Omental fat pad (tissue), 4 donors: ENCODE measurements around the gene PHRF1. TPM values are rescaled to one million over a fixed set of nuclear protein-coding genes. Genes with fewer than 3 reads are reported as not detected.

ENCODE experiments used
- ATAC-seq: fragments of 150-250 bp; one replicate; pipeline ENCODE4 v1.9.1; 2016; ENCODE audit warnings: mild to moderate bottlenecking, moderate library complexity; ENCODE audit not compliant: low FRiP score
- DNase-seq: peaks from one replicate; pipeline ENCODE4 v3.0.0-alpha.2; 2019; ENCODE audit warnings: low spot score
- CTCF ChIP-seq, 3 donors: fragments of 450-650 bp; IDR thresholded peaks; one replicate each; pipeline ENCODE4 v1.5.1; 2016 to 2017; ENCODE audit warnings: antibody characterized with exemption in 3 of 3, mild to moderate bottlenecking in 3 of 3, moderate library complexity in 2 of 3
- total RNA-seq, 4 donors: library from RNA; depleted of rRNA; stranded (reverse); fragments of >200 nt; gene quantifications; one replicate each; pipeline ENCODE4 v1.1.0, GENCODE V29; 2016

PHRF1 gene
- total RNA-seq, 4 donors from 2014 or later = 14.7 to 34.9 (median 22.4) TPM

GRCh38 chr11:578276-579035, 2.2 kb downstream of the PHRF1 start:
- TF ChIP-seq CTCF (IDR thresholded peaks at IDR 0.05) = no peak
- ATAC-seq = no peak
- DNase-seq = no peak

GRCh38 chr11:579830-580601, 3.7 kb downstream of the PHRF1 start:
- ATAC-seq = no peak
- no peak for DNase-seq
- TF ChIP-seq CTCF (IDR thresholded peaks at IDR 0.05) = no peak

GRCh38 chr11:581342-581741, 5.1 kb downstream of the PHRF1 start:
- TF ChIP-seq CTCF (IDR thresholded peaks at IDR 0.05) = no peak
- no peak for ATAC-seq

GRCh38 chr11:581752-582151, 5.5 kb downstream of the PHRF1 start:
- ATAC-seq (no peak), DNase-seq (no peak)
- TF ChIP-seq CTCF (IDR thresholded peaks at IDR 0.05) = no peak

More at GRCh38 chr11:581342-581741, 5.1 kb downstream of the PHRF1 start:
- DNase-seq = no peak

- no peak for TF ChIP-seq CTCF (IDR thresholded peaks at IDR 0.05)
- DNase-seq (no peak), ATAC-seq (no peak)
Observed at GRCh38 chr11:584287-584686, 8.0 kb downstream of the PHRF1 start.

- DNase-seq (no peak), ATAC-seq (no peak)
- TF ChIP-seq CTCF (IDR thresholded peaks at IDR 0.05) = no peak
Observed at GRCh38 chr11:586376-587316, 10.4 kb downstream of the PHRF1 start.
